Left kidney (tissue), 2 donors: ENCODE data around the gene BTN3A1. TPM values are rescaled to one million over a fixed set of nuclear protein-coding genes. Genes with fewer than 3 reads are reported as not detected.

Source experiments
- DNase-seq: peaks from one replicate; pipeline ENCODE4 v3.0.0-alpha.2; 2013
- polyA plus RNA-seq: library from polyadenylated mRNA; unstranded; fragments of 120-200 nt; gene quantifications from one replicate; pipeline ENCODE4 v1.2.1, GENCODE V29; 2013; ENCODE audit not compliant: insufficient read length

The BTN3A1 gene
- polyA plus RNA-seq, 1 donor = 29.8 TPM

GRCh38 chr6:26379292-26379691 lies 22.8 kb upstream of the BTN3A1 start:
- no peak for DNase-seq

GRCh38 chr6:26379740-26380139 lies 22.3 kb upstream of the BTN3A1 start:
- no peak for DNase-seq

GRCh38 chr6:26380256-26380655 lies 21.8 kb upstream of the BTN3A1 start:
- DNase-seq = no peak

- no peak for DNase-seq
Observed at GRCh38 chr6:26382121-26382520, 20.0 kb upstream of the BTN3A1 start.

- peak; percentile 60 for DNase-seq
Observed at GRCh38 chr6:26383624-26384417, 18.3 kb upstream of the BTN3A1 start.

GRCh38 chr6:26385734-26386125 lies 16.3 kb upstream of the BTN3A1 start:
- no peak for DNase-seq

DNA sequence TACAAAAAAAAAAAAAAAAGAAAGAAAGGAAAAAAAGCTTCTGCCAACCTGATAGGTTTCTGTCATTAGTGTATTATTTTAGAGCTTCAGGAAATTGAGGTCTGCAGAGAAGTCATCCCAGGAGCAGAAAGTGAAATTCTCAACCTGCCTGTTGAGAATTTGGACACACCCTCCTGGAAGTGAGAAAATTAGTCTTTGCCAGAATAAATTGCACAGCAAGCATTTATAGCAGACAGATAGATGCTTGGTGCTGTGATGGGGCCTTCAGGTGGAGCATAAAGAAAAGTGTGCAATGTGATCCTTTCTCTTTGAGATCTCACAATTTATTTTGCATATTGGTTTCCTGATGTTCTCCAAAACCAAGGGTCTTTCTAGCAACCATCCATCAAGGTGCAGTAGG lies 14.5 kb upstream of the BTN3A1 start:
- no peak for DNase-seq

GRCh38 chr6:26388014-26388413 lies 14.1 kb upstream of the BTN3A1 start:
- DNase-seq = no peak

GRCh38 chr6:26388441-26388840 lies 13.6 kb upstream of the BTN3A1 start:
- DNase-seq = no peak

DNA sequence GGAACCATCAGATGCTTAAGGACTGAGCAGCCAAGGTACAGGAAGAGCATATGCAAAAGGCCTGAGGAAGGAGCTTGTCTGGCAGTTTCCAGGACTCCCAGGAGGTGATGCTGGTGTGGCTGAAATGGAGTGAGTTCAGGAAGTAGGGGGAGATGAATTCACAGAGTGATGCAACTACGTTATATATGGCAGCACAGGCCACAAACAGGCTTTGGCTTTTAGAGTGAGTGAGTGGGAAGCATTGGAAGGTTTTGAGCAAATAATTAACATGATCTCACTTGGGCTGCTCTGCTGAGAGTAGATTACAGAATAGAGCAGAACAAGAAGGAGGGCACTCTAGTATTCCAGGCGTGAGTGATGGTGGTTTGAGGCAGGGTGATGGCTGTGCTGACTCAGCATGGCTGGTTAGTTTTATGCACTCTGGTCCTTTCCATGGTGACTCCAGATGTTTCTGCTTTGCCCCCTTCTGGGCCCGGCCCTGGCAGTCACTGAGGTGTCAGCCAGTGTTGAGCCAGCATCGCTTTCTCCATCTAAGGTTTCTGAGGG lies 12.7 kb upstream of the BTN3A1 start:
- DNase-seq = no peak

DNA sequence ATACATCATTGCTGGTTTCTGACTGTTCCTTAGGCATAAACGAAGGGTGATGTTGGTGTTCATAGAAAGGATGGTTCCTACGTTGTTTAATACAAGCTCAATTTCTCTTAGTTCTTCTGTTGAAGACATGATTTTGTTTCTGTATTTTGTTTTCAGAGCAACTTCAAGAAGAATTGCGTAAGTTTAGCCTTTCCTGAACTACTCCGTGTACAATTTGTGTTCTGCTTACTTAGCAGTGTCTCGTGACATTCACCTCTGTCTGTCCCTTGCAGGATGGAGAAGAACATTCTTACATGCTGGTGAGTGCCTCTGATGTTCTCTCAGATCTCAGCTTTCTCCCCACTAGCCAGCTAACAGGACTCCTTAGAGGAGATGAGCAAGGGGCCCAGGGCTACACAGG lies 11.5 kb upstream of the BTN3A1 start:
- DNase-seq = no peak

DNA sequence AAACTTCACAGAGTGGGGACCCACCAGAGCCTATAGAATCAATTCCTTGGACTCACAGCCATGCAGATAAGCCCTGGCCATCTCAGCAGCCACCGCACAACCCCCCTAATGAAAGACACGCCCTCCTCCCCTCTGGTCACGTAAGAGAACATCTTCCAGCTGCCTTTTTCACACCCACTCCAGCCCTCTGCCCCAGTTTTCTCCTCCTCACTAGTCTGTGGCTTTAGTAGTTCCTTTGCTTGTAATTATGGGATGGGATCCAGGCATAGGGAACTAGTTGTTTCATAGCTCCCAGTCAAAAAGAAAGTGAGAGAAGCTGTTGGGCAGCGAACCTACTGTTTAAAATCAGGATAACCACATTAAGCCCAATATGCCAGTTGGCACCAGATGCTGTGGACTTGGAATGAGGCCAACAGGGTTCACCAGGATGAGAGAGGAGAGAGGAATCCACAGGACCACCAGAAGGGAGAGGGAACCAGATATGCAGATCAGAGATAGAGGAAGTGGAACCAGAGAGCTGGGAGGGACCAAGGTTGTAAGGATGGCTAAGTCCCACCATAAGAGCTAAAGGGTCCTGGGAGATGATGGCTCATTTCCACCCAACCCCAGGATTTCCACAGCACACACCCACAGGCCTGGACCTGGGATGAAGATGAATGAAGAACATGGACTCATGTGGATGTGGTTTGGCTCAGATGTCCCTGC lies 9.0 kb upstream of the BTN3A1 start:
- DNase-seq = no peak

- no peak for DNase-seq
Observed at GRCh38 chr6:26394289-26394688, 7.8 kb upstream of the BTN3A1 start.

DNA sequence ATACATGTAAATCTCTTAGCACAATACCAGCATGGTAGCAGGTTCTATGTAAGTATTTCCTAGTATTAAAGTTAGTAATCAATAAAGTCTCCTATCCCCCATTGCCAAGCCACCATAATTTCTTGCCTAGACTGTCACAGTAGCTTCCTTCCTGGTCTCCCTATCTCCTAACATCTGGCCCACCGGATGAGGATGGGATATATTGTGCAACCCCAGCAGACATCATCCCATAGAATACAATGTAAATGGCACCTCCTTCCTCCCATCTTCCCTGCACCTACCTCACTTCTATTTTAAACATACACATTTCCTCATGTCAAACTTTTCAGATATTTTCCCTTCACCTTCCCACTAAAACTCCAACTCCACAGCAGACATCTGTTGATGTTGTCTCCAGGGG lies 3.5 kb upstream of the BTN3A1 start:
- no peak for DNase-seq

GRCh38 chr6:26400626-26401025 lies 1.4 kb upstream of the BTN3A1 start:
- no peak for DNase-seq

DNA sequence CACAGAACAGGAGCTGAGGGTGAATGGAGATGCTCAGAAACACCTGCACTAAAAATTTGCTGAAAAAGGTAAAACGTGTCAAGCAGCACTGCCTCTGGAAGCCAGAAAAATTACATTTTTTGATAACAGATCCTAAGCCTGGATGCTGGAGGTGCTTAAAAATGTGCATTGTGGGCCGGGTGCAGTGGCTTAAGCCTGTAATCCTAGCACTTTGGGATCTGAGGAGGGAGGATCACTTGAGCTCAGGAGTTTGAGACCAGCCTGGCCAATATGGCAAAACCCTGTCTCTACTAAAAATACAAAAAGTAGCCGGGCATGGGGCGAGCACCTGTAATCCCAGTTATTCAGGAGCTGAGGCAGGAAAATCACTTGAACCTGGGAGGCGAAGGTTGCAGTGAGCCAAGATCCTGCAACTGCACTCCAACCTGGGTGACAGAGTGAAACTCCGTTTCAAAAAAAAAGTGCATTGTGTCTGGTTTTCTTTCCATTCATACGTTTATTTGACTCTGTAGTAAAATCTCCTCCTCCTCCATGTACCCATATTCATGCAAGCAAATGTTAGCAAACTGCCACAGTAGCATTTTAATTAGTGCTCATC lies 587 bp upstream of the BTN3A1 start:
- no peak for DNase-seq

DNA sequence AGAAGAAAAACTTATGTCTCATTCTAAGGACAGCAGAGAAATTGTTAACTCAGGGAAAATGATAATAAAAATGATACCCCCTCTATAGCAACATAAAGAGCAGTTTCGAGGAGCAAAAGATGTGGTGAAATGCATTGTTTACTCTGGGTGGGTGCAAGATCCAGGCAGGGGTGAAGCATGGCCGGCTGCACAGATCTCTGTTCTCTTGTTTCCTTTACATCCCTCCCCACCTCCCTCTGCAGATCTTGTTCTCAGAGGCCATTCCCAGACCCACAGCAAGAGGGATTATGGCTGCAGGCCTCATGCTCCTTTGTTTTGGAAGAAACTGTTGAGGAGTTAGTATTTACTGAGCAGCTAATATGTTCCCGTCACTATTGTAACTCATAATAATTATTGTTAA lies 1.8 kb downstream of the BTN3A1 start:
- no peak for DNase-seq

- DNase-seq = no peak
Observed at GRCh38 chr6:26404546-26404945, 2.5 kb downstream of the BTN3A1 start.

GRCh38 chr6:26408828-26409730 lies 7.0 kb downstream of the BTN3A1 start:
- no peak for DNase-seq

DNA sequence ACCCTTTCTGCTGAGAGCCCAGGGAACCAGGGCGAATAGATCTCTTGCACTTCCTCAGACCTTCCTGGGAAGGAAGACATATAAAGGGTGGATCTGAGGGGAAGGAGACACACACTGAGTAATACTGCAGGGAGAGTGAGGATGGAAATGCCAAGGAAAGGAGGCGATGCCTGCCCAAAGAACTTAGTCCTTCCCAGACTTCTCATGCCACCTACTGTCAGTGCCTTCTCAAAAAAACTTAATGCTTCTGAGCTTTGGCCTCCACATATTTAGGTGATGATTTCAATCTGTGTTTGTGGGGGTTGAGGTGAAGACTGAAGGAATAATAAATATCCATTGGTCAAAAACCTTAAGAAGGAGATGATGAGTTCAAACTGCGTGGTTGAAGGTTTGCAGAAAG lies 9.7 kb downstream of the BTN3A1 start:
- DNase-seq = no peak

GRCh38 chr6:26412228-26412627 lies 10.2 kb downstream of the BTN3A1 start:
- no peak for DNase-seq

- DNase-seq = no peak
Observed at GRCh38 chr6:26412954-26413353, 10.9 kb downstream of the BTN3A1 start.
